Measurements from ENCODE around the gene PHF19.

DNA sequence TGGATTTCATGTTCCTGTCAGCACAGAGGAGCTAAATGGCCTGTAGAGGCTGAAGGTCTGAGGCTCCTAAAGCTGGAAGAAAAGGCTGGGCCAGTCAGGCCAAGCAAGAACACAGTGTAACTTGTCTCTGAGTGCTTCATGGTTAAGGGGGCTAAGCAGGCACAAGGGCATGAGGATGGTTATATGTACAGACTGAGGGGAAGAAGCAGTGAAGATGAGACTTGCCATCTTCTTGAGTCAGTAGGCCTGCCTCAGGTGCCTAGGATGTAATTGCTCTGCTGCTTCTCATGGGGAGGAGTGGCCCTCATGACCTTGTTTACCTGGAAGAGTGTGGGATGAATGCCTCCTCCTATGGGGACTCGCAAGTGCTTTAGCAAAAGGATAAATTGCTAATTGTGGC lies 25.5 kb downstream of the PHF19 start:
- TF ChIP-seq POLR2A (IDR thresholded peaks at IDR 0.05; ENCODE audit: low read length), result no peak
- TF ChIP-seq GATA1 (IDR thresholded peaks at IDR 0.05; ENCODE audit: low read depth, low read length), result no peak
